Hematopoietic multipotent progenitor cell treated with erythropoietin and hydrocortisone succinate and interleukin-3 and kit ligand, for 4 days (in vitro differentiated cells): ENCODE data around the gene GAMT.
"Not testable (repeated sequence)": the region's sequence is repeated elsewhere in the genome, so short reads cannot be mapped to it uniquely, and the experiment has no call there.

Source experiments
- DNase-seq: peaks from one replicate; pipeline ENCODE4 v3.0.0-alpha.2; 2015

GAMT gene

GRCh38 chr19:1433119-1434039 is 32.0 kb upstream of the GAMT start:
- no peak for DNase-seq

DNA sequence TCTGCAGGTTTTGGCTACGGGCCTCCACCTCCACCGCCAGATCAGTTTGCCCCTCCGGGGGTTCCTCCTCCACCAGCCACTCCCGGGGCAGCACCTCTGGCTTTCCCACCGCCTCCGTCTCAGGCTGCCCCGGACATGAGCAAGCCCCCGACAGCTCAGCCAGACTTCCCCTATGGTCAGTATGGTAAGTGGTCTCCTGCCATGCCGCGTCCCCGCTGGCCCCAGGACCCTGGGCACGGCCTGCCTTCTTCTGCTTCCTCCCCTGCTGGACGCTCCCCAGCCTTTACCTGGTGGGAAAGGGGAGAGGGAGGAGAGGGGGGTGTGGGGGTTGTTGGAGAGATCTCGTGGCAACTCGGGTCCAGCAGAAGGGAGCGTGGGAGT is 31.2 kb upstream of the GAMT start:
- no peak for DNase-seq

DNA sequence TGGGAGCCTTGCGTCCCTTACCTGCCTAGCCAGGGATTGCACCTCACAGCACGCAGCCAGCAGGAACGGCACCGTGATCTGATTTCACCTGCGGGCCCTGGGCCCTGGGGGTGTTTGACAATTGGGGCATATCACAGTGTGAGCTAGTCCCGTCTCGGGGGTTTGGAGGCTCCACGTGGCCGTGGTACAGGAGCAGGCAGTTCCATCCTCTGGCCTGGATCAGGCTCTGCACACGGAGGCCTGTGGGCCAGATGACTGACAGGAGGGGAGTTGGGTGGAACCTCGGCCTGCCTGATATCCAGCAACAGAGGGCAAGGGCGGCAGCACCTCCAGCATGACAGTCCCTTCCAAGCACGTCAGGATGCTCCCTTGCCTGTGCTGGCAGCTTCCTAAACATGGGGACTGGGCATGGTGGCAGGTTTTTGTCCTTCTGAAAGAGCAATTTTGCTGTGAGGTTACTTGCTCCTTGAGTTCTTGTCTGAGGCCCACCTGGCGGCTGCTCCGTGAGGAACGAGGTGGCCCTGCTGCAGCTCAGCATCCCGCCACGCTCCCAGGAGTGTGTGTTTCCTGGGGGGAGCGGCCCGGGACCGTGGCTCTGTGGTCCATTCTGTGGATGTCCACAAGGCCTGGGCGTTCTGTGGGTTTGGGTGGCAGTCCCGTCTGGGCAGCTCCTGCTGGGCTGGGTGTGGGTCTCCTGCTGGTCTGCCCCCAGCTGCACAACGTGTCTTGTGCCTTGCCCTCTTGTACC is 30.6 kb upstream of the GAMT start:
- no peak for DNase-seq

- DNase-seq = no peak
These were observed 28.9 kb upstream of the GAMT start for GRCh38 chr19:1430246-1430645.

DNA sequence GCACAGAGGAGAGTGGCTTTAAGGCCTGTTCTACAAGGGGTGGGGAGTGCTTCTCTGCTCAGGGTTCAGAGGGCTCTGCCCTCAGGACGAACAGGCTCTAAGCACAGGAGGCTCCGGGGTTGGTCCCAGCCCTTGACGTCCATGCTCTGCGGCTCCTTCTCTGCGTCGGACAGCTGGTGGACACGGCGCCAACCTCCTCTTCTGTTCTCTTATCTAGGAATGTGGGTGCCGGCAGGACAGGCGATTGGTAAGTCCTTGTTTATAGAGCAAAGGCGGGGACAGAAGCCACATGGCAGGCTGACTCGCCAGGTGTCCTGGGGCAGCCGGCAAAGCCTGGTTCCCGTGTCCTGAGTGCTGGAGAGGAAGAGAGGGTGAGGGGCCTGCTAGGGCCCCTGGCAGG is 28.4 kb upstream of the GAMT start:
- DNase-seq = no peak

DNA sequence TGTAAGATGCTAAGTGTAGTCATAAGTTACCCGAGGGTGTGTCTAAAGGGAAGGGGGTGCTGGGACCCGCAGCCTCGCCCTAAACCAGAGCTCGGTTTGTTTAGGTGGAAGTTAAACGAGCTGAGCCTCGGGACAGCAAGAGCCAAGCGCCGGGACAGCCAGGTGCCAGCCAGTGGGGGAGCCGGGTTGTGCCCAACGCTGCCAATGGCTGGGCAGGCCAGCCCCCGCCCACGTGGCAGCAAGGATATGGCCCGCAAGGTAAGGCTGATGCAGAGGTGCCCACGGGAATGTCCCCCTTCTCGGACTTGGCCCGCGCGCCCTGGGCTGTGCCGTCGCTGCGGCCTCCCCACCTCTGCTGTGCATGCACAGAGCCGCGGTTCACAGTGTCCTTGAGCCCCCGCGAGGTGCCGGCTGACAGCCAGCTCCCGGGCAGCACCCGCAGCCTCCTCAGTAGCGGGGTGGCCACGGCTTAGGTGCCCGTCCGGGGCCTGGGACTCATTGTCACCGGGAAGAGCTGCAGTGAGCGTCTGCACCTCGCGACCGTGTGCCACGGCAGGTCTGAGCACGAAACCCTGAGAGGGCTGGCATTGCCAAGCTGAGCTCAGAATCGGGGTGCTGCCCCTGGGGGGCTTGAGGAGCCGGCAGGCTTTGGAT is 27.5 kb upstream of the GAMT start:
- DNase-seq = no peak

DNA sequence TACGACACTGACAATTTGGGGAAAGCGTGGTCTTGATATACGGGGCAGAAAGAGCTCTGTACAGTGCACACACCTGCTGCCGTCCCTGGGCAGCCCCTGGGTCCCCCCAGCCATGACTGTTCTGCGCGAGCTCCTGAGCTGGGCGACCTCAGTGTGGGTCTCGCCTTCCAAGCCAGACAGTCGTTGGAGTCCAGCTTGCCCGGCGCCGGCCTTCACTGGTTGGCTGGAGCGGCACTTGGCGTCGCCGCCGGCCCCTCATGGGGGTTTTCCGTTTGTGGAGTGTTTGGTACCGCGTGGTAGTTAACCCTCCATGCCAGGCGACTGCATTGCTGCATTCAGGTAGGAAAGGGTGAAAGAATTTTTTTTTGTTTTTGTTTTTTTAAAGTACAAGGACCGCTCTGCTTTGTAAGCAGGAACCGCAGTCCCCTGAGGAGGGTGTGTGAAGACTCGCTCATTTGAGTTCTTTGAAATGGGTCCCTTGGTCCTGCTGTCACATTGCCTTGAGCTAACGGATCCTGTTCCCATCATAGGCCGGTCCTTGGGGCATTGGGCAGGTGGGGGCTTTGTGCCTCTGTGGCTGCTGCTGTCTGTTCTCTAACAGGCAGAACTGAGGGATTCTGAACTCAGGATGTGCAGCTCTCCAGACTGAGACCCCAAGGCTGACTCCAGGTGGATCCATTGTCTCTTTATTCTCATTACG is 26.0 kb upstream of the GAMT start:
- no peak for DNase-seq

GRCh38 chr19:1426736-1427135 is 25.4 kb upstream of the GAMT start:
- DNase-seq = no peak

DNA sequence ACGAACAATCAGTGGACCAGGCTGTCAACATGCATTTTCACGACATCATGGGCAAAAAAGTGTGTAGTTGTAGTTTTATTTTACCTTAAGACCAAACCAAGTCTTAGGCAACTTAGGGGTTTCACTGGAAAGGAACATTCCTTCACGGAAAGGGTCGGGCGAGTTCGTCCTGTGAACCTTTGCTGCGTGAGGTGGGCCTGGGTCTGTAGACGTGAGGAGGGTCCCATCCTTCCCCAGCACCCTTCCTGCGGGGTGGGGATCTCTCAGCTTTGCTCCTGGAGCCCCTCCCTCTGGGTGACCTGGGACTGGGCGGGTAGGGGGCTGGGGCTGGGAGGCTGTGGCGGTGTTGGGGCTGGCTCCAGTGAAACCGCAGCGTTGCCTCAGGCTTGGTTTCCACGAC is 24.6 kb upstream of the GAMT start:
- DNase-seq = no peak

GRCh38 chr19:1425102-1425837 is 23.9 kb upstream of the GAMT start:
- DNase-seq = peak; percentile 50

DNA sequence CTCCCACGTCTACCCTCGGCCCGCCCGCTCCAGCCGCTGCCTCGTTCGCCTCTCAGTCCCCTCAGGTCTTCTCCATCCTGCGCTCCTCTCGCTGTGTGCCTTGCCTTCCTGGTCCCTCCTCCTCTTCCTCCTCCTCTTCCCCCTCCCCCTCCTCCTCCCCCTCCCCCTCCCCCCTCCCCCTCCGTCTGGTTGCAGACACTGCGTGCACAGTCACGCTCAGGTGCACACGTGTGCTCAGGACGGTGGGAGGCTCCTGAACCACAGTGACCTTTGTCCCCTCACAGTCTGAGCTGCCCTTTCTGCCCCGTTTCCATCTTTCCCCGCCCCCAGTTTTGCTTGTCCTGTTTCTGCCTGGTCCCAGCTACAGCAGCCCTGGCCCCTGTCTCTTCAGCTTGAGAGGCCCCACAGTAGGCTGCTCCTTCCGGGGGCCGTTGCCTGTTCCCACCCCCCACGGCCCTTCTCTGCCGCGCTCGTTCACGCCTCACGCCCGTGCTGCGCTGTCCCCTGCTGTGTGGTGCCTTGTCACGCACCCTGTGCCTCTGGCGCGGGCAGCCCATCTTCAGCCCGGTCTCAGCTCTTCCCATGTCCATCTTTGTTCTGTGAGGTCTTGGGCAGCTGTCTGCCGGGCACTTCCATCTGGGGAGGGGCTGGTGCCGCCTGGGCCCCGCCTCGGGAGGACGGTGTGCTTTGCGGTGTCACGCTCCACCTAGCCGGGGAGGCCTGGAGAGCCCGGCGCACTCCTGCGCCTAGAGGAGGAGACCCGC is 23.0 kb upstream of the GAMT start:
- no peak for DNase-seq

GRCh38 chr19:1423436-1424191 is 22.3 kb upstream of the GAMT start:
- DNase-seq = no peak

DNA sequence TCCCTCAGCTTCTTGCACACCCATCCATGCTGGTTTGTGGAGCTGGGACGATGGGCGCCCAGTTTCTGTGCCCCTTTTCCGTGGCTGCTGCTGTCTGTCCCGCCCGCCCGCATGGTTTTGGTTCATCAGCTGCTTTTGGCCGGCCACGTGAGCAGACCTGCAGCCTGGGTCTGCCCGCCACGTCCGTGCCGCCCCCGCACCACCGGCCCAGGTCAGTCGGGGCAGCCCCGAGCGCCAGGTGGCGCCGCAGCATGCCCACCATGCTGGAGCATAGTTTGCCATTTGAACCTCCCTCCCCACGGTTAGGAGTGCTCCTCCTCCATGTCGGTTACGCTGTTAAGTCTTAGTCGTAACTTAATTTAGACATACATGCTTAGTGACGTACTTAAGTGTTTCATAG is 21.6 kb upstream of the GAMT start:
- no peak for DNase-seq

GRCh38 chr19:1422360-1422759 is 21.0 kb upstream of the GAMT start:
- DNase-seq = no peak

DNA sequence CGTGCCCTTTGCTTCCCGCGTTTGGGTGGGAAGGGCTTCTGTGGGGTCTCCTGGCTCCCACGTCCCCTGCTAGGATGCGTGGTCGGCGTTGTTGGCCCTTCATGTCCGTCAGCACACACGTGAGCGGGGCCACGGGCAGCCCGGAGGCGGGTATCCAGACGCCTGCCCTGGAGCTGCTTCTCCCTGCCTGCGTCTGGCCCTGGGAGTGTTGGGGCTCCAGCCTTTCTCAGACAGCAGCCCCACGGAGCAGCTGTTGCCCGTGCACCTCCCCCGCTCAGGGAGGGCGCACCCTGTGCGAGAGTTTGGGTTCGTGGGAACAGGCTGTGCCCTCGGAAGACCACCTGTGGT is 20.6 kb upstream of the GAMT start:
- no peak for DNase-seq

GRCh38 chr19:1421218-1421957 is 20.0 kb upstream of the GAMT start:
- no peak for DNase-seq

- no peak for DNase-seq
These were observed 19.2 kb upstream of the GAMT start for GRCh38 chr19:1420590-1420989.

DNA sequence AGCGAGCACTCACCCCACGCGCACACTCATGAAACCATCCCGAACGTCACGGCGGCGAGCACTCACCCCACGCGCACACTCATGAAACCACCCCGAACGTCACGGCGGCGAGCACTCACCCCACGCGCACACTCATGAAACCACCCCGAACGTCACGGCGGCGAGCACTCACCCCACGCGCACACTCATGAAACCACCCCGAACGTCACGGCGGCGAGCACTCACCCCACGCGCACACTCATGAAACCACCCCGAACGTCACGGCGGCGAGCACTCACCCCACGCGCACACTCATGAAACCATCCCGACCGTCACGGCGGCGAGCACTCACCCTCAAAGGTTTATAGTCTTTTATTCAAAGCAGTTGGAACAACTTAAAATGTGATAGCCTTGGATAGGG is 18.7 kb upstream of the GAMT start:
- not testable (repeated sequence) for DNase-seq

DNA sequence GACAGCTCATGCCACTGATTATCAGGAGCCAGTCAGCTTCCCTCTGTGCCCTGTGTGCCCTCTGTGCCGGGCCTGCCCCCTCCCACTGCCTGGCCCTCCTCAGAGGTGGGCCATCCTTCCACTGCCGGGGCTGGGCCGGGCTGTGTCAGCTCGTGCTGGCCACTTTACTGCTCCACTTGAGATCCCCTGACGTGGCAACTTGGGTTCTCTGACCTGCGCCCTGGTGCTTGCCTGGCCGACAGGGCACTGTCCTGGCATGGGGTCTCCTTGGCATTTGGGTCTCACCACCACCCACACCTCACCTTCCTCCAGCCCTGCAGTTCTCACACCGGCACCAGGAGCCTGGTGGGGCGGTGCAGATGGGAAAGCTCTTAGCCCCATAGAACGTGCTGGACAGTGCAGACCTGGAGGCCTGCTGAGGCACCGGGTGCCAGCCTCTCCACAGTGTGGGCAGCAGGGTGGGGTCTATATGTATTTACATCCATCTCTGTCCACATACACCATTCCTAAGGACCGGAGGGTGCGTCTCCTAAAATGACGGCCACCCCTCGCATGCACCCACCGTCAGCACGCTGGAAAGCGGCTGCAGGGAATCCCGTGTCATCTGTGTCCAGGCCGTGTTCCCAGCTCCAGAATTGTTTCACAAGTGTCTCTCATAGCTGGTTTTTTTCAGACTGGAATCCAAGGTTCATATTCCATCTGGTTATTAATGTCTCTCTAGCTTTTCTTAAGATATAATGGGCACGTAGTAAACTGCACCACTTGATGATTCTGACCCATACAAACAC is 17.8 kb upstream of the GAMT start:
- no peak for DNase-seq

- no peak for DNase-seq
These were observed 17.1 kb upstream of the GAMT start for GRCh38 chr19:1418496-1418775.
